Stimulated activated CD4-positive, alpha-beta T cell treated with anti-CD3 and anti-CD28 coated beads, Interleukin-12 subunit alpha, Interleukin-12 subunit beta, amount 100 ng/mL, for 24 hours (primary cell): Measurements from ENCODE around the gene ZNF668.

Source experiments
- DNase-seq, 2 experiments: peaks; one replicate each; pipeline ENCODE4 v3.0.0-alpha.2; 2020; ENCODE audit warnings: low read depth in 2 of 2

ZNF668 gene

GRCh38 chr16:31073970-31074813 is at the start of gene ZNF668, which contains the start of gene ZNF646:
TSS of gene ZNF668 (minus strand) at chr16:31074240. CDS start at chr16:31064459, 9,781 bp downstream.
TSS of gene ZNF646 (plus strand) at chr16:31074422. CDS start at chr16:31076325, 1,903 bp downstream.
- peak; percentile 95 to 97 for DNase-seq

DNA sequence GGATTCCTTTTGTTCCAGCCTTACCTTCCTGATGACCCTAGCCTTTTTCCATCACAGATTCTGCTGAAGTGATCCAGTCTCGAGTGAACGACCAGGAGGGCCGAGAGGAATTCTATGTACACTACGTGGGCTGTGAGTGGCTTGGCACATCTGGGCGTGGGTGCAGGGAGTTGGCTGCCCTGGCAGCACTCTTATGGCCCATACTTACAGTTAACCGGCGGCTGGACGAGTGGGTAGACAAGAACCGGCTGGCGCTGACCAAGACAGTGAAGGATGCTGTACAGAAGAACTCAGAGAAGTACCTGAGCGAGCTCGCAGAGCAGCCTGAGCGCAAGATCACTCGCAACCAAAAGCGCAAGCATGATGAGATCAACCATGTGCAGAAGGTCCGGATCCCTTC is 46.1 kb upstream of the ZNF668 start:
- DNase-seq, result no peak

GRCh38 chr16:31118223-31119155 is 44.4 kb upstream of the ZNF668 start:
- no peak for DNase-seq

DNA sequence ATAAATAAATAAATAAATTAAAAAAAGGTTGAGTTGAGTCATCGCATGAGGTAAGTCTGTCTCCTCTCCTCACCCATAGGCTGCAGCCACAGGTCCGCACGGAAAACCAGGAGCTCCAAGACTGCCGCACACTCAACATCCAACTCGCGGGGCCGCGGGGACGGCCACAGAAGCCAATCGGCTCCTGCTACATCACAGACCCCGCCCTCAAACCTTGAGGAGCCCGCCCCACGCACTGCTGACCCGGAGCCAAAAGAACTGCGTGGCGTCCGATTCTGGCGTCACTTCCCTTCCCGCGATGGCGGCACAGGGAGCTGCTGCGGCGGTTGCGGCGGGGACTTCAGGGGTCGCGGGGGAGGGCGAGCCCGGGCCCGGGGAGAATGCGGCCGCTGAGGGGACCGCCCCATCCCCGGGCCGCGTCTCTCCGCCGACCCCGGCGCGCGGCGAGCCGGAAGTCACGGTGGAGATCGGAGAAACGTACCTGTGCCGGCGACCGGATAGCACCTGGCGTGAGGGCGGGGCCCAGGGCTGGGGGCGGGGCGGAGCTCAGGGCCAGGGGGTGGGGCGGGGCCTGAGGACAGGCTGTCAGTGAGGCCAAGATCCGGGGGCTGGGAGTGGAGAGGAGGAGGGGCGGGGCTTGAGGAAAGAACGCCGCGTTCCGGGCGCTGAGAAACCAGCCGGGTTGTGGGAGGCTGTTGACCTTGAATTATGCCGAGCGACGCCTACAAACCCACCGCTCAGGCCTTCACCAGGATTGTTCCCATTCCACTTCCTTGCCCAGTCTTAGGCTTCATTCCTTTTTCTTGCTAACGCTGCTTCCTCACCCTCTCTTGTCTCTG is 43.6 kb upstream of the ZNF668 start, which contains the start of gene KAT8:
Gene KAT8 (plus strand): TSS at position 281 of the 839 bp plus-strand sequence. CDS start 18 bp downstream, at position 299.
- peak; percentile 94 to 98 for DNase-seq

DNA sequence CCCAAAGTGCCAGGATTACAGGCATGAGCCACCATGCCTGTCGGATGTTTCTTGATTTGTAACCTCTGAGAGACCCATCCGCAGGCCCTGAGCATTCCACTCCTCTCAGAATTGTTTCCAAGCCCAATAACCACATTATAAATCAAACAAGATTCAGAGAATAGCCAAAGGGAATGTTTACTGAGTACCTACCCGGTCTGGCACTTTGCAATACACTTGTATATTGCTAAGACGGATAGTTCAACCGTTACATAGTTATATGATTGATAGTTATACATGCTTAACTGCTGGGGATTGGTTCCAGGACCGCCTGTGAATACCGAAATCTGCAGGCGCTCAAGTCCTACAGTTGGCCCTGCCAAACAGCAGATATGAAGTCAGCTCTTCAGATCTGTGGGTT is 40.4 kb upstream of the ZNF668 start:
- no peak for DNase-seq

DNA sequence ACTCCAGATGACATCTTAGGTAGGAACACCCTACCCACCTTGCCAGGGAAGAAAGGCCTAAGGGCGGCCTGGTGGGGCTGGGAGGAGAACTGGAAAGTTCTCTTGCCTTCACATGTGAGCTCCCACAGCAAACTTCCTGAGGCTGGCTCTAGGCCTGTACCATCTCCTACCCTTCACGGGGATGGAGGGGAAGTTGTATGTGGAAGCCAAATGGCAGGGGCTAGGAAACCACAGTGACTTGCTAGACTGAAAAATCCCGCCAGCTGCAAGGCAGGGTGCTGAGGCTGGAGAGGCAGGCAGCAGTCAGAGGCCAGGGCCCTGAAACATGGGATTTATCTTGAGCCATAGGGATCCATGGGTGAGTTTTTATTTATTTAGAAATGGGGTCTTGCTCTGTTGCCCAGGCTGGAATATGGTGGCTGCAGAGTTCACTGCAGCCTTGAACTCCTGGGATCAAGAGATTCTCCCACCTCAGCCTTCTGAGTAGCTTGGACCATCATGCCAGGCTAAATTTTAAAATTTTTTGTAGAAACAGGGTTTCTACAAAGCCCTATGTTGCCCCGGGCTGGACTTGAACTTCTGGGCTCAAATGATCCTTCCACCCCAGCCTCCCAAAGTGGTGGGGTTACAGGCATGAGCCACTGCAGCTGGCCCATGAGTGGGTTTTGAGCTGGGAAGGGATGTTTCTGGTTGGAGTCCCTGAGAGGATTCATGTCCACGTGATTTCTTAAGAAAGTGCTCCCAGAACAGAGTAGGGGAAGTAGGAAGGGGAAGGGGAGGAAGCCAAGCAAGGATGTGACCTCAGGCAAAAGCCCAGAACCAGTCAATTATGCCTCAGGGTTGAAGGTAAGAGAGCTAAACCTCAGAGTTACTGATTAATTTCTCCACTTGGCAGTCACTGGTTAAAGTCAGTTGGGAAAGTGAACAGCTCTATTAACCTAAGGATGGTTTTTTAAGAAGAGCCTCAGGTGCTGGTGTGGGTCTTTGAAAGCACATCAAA is 39.4 kb upstream of the ZNF668 start:
- no peak for DNase-seq

DNA sequence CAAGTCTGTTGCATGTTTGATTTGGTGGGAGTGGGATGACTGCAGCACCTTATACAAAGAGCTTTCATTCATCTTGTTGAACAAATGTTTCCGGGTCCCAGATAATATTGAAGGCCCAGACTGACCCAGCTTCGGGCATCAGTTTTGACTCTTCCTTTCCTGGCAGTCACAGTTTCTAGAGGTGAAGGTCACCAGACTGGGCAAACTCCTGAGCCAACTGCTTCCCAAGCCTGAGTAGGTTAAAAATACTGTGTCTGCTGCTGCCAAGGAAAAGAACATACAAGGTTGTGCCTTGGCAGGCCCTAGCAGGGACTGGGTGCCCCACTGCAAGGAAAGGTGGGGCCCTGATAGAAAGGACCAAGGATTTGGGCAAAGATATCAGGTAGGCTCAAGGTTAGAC is 38.7 kb upstream of the ZNF668 start:
- no peak for DNase-seq

- no peak for DNase-seq
These were observed 37.9 kb upstream of the ZNF668 start for GRCh38 chr16:31111881-31112466.

DNA sequence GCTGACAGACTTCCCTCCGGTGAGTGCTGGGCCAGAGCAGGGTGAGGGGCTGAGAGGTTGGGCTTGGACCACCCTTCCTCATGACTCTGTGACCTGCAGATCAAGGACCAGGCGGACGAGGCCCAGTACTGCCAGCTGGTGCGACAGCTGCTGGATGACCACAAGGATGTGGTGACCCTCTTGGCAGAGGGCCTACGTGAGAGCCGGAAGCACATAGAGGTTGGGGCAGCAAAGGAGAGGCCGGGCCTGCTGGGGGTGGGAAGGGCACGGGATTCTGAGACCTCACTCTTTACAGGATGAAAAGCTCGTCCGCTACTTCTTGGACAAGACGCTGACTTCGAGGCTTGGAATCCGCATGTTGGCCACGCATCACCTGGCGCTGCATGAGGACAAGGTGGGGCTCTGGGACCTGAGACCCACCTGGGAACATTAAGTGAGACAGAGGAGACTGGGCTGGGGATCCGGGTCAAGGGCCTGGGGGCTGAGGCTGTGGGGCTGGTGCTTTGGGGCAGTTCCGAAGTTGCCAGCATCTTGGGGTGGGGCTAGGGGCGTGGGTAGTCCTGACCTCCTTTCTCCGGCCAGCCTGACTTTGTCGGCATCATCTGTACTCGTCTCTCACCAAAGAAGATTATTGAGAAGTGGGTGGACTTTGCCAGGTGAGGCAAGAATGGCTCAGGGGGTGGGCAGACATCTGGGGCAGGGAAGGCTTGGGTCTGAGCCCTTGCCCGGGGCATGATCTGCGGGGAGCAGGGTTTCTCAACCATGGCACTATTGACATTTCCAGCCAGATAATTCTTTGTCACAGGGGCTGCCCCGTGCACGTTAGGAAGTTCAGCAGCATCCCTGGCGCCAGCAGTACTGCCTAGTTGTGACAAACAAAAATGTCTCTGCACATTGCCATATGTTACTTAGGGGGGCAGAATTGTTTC is 36.3 kb upstream of the ZNF668 start:
- no peak for DNase-seq

DNA sequence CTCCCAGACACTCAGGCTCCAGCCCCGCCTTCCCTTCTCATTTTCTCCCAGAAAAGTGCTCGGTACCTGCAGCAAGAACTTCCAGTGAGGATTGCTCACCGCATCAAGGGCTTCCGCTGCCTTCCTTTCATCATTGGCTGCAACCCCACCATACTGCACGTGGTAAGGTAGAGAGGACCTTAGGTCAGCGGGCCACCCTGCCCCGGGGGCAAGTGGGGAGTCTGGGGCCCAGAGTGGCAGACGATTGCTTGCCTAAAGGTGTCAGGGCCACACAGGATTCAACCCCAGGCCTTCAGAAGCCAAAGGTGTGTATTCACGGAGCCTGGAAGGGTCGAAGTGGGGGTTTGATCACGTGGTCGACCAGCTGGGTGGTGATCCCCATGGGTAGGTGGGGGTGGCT is 35.6 kb upstream of the ZNF668 start:
- no peak for DNase-seq

DNA sequence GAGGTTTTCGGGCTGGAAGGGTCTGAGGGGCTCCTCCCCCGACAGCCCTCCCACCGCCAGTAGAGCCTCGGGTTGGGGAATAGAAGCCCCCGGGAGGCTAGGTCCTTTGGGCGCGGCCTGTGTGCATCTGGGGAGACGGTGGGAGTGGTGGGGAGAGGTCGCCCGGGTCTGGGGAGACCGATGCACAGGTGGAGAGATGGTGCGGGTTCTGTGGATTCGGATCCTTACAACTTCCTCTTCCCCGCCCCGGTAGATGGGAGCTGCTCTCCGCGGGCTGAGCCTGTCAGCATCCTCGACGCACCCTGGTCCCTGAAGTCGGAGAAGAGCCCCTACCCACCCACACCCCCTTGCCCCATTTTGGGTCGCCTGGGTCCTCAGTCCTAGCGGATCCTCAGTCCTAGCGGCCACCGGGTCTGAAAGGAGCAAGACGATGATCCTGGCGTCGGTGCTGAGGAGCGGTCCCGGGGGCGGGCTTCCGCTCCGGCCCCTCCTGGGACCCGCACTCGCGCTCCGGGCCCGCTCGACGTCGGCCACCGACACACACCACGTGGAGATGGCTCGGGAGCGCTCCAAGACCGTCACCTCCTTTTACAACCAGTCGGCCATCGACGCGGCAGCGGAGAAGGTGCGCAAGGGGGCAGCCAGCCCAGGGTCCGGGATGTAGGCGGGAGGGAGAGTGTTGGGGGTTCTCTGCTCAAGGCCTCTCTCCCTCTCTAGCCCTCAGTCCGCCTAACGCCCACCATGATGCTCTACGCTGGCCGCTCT is 34.9 kb upstream of the ZNF668 start:
- no peak for DNase-seq

DNA sequence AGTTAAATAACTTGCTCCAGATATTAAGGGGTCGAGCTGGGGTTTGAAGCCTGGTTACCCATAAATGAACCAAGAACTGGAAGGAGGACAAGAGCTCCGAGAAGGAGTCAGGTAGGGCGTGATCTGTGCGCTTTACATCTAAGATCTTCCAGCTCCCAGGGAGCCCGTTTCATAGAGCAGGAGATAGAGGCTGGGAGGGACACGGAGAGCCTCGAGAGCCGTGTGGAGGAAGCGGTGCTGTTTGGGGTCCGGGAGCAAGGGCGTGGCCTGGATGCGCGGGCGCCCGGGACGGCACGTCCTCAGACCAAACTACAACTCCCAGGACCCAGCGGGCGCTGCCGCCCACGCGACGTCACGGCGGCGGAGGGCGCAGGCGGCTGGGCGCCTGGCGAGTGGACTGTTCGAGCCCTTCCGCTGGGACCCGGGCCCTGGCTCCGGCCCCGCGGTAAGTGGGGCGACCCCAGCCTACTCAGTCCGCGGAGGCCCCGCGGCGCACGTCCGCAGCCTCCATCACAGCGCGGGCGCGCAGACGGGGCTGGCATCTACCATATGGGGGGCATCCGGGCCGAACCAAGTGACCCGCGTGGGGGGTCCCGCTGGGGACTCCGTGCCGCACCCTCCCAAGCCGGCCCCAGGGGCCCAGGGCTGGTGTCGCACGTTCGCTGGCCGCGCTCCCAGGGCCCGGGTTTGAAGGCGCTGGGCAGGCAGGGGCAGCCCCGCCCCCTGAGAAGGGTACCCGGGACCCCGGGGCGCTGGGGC is 34.2 kb upstream of the ZNF668 start, which contains the start of gene BCKDK:
Gene BCKDK (plus strand): TSS at position 352 of the 759 bp plus-strand sequence. CDS start 838 bp downstream, outside the sequence.
- peak; percentile 58 to 74 for DNase-seq

GRCh38 chr16:31107465-31107867 is 33.4 kb upstream of the ZNF668 start:
- peak in 1 of 2 experiments; percentile 39 for DNase-seq

DNA sequence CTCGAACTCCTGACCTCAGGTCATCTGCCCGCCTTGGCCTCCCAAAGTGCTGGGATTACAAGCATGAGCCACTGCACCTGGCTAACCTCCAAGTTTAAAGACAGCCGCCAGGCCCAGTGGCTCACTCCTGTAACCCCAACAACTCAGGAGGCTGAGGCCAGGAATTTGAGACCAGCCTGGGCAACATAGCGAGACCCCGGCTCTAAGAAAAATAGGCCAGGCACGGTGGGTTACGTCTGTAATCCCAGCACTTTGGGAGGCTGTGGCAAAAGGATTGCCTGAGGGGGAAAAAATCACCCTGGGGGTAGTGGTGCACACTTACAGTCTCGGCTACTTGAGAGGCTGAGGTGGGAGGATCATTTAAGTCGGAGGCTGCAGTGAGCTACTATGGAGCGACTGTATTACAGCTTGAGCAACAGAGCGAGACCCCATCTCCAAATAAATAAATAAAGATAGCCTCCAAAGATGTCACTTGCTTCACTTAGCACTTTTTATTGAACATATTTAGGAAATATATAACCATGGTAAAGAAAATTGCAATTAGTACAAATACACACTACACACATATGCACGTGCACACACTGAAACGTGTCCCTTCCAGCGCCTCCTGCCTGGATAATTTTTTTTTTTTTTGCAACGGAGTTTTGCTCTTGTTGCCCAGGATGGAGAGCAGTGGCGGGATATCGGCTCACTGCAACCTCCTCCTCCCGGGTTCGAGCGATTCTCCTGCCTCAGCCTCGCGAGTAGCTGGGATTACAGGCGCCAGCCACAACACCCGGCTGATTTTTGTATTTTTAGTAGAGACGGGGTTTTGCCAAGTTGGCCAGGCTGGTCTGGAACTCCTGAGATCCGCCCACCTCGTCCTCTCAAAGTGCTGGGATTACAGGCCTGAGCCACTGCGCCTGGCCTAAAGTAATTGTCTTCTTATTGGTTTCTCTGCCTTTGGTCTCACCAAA is 32.7 kb upstream of the ZNF668 start:
- no peak for DNase-seq

DNA sequence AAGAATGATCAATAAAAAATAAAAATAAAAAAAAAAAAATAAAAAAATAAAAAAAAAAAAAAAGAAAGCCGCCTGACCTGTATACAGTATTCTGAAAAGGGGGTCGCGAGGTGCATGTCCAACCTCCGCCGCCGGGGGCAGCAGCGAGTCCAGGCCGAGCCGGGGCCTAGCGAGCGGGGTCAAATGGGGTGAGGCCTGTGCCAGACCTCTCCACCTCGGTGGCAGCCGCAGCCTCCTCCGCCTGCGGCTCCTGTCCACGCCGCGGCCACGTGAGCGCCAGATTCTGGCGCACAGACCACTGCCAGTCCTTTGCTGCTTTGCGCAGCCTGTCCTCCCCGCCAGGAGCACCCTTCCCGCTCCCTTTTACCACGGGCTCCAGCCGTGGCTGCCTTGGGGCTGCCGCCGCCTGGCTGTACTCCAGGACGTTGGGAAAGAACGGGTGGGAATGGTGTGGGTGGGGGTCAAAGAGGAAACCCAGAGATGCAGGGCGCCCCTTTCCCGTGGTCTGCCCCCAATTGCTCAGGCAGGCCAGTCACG is 31.7 kb upstream of the ZNF668 start:
- DNase-seq, result peak; percentile 56 to 83
